GM19455 (cell line): ENCODE results near the gene CD14.
A peak's percentile ranks its signal among the peaks of the same experiment; 100 is the strongest.
"Not testable (repeated sequence)": the region's sequence is repeated elsewhere in the genome, so short reads cannot be mapped to it uniquely, and the experiment has no call there.

ENCODE experiments used
- ATAC-seq: cut with Tn5 transposase; IDR thresholded peaks from one replicate; pipeline ENCODE4 v1.9.1; 2021; ENCODE audit not compliant: unreplicated experiment

CD14 gene

GRCh38 chr5:140635291-140636257, 2.6 kb upstream of the CD14 start:
- no peak for ATAC-seq

GRCh38 chr5:140634103-140634502, 1.1 kb upstream of the CD14 start:
- no peak for ATAC-seq

- no peak for ATAC-seq
Measured at GRCh38 chr5:140633501-140633900, 526 bp upstream of the CD14 start.

GRCh38 chr5:140632366-140633020, 482 bp downstream of the CD14 start:
- ATAC-seq = peak; percentile 65

GRCh38 chr5:140631831-140632365, 1.1 kb downstream of the CD14 start:
- peak; percentile 41 for ATAC-seq

- no peak for ATAC-seq
Measured at GRCh38 chr5:140631036-140631417, 1.9 kb downstream of the CD14 start.

- ATAC-seq = no peak
Measured at GRCh38 chr5:140630292-140631035, 2.5 kb downstream of the CD14 start.

GRCh38 chr5:140628711-140629110, 4.3 kb downstream of the CD14 start:
- no peak for ATAC-seq

- no peak for ATAC-seq
Measured at GRCh38 chr5:140627972-140628371, 5.0 kb downstream of the CD14 start.

- ATAC-seq = not testable (repeated sequence)
Measured at GRCh38 chr5:140624886-140625285, 8.1 kb downstream of the CD14 start.

- not testable (repeated sequence) for ATAC-seq
Measured at GRCh38 chr5:140623061-140623460, 9.9 kb downstream of the CD14 start.

GRCh38 chr5:140622301-140622700, 10.7 kb downstream of the CD14 start:
- no peak for ATAC-seq

GRCh38 chr5:140611020-140611521, 21.9 kb downstream of the CD14 start:
- ATAC-seq = no peak

GRCh38 chr5:140609126-140609525, 23.8 kb downstream of the CD14 start:
- no peak for ATAC-seq

GRCh38 chr5:140608722-140609121, 24.3 kb downstream of the CD14 start:
- no peak for ATAC-seq

GRCh38 chr5:140607031-140607430, 25.9 kb downstream of the CD14 start:
- ATAC-seq = no peak

- no peak for ATAC-seq
Measured at GRCh38 chr5:140605879-140606278, 27.1 kb downstream of the CD14 start.

- ATAC-seq = no peak
Measured at GRCh38 chr5:140603734-140604133, 29.2 kb downstream of the CD14 start.

- ATAC-seq = not testable (repeated sequence)
Measured at GRCh38 chr5:140603446-140603698, 29.6 kb downstream of the CD14 start.

GRCh38 chr5:140602147-140602546, 30.8 kb downstream of the CD14 start:
- ATAC-seq = no peak

GRCh38 chr5:140600096-140600495, 32.9 kb downstream of the CD14 start:
- ATAC-seq = no peak
